22Rv1 (cell line): Measurements from ENCODE around the gene AGAP1.

Source experiments
- H3K27ac ChIP-seq: fragments of 450-650 bp; 2 replicates; pipeline ENCODE4 v1.5.1; 2017
- ZFX ChIP-seq: fragments of 450-650 bp; IDR thresholded peaks from 2 replicates; pipeline ENCODE4 v1.6.1; 2017; ENCODE audit warnings: antibody characterized with exemption, borderline replicate concordance
- TF ChIP-seq, protein P1 (sequence below): fragments of 450-650 bp; IDR thresholded peaks from 2 replicates; pipeline ENCODE4 v1.5.1; 2017; ENCODE audit warnings: mild to moderate bottlenecking

Gene AGAP1

DNA sequence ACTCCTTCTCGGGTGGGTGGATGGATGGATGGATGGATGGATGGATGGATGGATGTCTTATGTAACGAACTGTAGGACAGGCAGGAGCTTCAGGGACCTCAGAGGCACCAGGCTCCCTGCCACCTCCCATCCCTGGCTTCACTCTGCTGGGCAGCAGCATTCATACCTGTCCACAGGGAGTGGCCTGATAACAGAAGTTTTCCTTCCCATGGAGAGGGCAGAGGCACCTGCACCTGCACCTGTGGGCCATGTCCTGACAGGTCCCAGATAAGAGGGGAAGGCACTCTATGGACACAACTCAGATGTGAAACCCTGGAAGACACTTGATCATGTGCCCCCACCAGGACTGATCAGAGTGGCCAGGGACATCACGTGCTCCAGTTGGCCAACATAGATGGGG, 532.0 kb downstream of the AGAP1 start:
- no peak overlapping the region for H3K27ac ChIP-seq
- TF ChIP-seq, protein P1, sequence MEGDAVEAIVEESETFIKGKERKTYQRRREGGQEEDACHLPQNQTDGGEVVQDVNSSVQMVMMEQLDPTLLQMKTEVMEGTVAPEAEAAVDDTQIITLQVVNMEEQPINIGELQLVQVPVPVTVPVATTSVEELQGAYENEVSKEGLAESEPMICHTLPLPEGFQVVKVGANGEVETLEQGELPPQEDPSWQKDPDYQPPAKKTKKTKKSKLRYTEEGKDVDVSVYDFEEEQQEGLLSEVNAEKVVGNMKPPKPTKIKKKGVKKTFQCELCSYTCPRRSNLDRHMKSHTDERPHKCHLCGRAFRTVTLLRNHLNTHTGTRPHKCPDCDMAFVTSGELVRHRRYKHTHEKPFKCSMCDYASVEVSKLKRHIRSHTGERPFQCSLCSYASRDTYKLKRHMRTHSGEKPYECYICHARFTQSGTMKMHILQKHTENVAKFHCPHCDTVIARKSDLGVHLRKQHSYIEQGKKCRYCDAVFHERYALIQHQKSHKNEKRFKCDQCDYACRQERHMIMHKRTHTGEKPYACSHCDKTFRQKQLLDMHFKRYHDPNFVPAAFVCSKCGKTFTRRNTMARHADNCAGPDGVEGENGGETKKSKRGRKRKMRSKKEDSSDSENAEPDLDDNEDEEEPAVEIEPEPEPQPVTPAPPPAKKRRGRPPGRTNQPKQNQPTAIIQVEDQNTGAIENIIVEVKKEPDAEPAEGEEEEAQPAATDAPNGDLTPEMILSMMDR, result no peak
- no peak for TF ChIP-seq ZFX

DNA sequence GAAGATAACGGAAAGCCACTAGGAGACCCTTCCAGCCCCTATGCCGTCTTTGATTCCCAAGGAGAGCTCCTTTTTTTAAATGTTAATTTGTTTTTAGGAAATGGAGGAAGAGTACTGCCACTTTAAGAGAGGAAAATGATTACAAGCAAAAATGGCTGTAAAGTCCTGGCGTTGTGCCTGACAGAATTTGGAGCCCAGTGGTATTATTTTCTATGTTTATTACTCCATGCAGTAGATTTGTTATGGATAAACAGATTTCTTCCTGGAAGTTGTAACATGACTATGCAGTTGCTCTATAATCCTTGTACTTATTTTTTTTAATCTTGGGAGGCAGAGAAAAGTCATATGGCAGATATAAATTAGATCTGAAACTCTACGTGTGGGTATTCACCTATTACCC, 533.0 kb downstream of the AGAP1 start:
- H3K27ac ChIP-seq, result no peak overlapping the region
- TF ChIP-seq, protein P1, result no peak
- TF ChIP-seq ZFX, result no peak

DNA sequence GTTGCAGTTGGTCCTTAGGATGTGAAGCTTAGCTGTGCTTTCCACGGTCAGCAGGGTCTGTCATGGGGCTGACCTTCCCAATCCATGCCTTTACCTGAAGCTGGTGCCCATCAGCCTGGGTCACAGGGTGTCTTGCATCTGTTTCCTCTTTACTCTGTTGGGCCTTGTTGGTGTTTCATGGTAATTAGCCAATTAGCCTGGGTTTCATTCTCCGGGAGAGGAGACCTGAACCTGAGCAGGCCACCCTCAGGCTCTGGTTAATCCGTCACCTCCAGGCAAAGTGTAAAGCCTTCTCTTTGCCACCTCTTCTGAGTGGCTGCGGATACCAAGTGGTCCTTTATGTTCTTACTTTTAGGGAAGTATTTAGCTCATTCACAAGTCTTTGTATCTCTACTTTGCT, 534.2 kb downstream of the AGAP1 start:
- no peak overlapping the region for H3K27ac ChIP-seq
- TF ChIP-seq, protein P1, result no peak
- no peak for TF ChIP-seq ZFX

DNA sequence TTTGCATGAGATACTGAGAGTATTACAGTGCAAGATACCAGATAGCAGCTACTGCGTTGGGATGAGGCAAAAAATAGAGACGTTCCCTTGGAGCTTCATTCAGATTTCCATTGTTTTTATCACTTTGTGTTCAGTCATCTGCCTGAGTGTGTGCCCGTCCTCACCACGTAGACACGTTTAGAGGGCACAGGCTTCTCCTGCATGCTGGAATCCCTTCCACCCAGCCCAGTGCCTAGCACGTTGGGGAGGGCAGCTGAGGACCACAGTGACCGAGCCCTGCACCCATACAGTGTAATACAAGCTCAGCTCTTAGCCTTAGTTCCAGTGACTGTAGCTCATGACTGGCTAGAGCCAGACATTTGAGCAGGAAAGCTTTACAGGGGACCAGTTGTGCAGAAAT, 539.6 kb downstream of the AGAP1 start:
- TF ChIP-seq, protein P1, result no peak
- no peak for TF ChIP-seq ZFX

DNA sequence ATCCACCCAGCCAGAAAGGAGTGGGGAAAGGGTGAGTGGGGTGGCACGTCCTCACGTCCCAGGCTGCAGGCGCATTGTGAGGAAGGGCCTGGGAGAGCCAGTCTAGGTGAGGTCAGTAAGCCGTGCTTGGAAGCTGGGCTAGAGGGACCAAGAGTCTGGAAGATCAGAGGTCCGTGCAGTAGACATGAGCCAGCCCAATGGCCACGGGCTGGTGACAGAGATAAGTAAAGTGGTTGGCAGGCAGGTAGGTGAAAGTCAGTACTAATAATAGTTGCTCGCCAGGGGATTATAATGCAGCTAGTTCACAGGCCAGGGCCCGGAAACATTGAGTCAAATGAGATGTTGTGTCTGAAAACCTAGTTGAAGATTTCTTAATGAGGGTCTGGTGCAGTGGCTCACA, 541.1 kb downstream of the AGAP1 start:
- H3K27ac ChIP-seq, result no peak overlapping the region
- TF ChIP-seq, protein P1, result no peak
- TF ChIP-seq ZFX, result no peak

More for the DNA sequence above, 539.6 kb downstream of the AGAP1 start:
- H3K27ac ChIP-seq, result no peak overlapping the region

DNA sequence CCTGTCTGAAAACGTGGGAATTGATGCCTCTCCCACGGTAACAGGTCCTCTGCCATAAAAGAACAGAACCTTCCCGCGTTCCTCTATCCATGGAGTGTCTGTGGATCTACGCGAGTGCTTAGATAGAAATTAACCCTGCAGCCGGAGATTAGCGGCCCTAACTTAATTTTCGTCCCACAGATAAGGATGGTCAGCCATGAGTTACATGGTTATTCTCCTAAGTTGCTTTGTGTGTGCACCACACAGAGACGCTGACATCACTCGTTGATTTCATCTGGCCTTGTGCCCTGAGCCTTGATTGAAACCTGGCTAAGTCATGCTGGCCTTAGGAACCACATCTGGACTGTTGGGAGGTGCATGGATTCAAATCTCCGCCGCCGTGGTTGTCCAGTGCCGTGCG, 542.2 kb downstream of the AGAP1 start:
- no peak for TF ChIP-seq ZFX
- TF ChIP-seq, protein P1, result no peak
- H3K27ac ChIP-seq, result no peak overlapping the region

DNA sequence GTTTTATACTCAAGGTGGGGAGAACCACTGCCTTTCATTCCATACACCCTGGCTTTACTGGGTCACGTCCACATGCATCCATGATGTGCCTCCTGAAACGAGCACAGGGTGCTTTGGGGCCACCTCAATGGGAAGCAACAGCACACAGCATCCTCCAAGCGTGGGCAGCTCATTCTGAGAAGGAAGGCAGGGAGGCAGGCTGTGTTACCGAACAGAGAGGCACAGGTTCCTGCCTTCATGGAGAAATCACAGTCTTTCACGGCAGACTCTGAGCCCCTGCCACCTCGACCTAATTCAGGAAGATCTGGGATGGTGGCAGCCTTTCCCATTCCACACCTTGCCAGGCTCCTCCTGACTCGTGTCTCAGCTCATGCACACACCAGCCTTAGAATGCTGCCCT, 544.3 kb downstream of the AGAP1 start:
- TF ChIP-seq ZFX, result no peak
- TF ChIP-seq, protein P1, result no peak
- no peak overlapping the region for H3K27ac ChIP-seq
